PC-3 (cell line): ENCODE measurements around the gene CHN1. TPM values are rescaled to one million over a fixed set of nuclear protein-coding genes. Genes with fewer than 3 reads are reported as not detected.

Source experiments
- ATAC-seq: fragments of 200-7000 bp; cut with Tn5 transposase; 2 replicates; pipeline ENCODE4 v1.9.1; 2020; ENCODE audit warnings: mild to moderate bottlenecking, moderate library complexity
- BruUV-seq: library from RNA; stranded (reverse); fragments of 400-500 nt; replicated peaks from 2 replicates; lab custom pipeline; 2021; lab: Mats Ljungman, UMichigan
- CTCF ChIA-PET: fragments of 300-600 bp; sonication (Branson Sonifier 250); formaldehyde crosslinking; loops from one replicate; lab custom pipeline; 2022; ENCODE audit warnings: antibody characterized with exemption; lab: Charles Lee
- POLR2A ChIA-PET: fragments of 300-600 bp; sonication (Branson Sonifier 250); formaldehyde crosslinking; loops from one replicate; lab custom pipeline; 2022; ENCODE audit warnings: antibody characterized with exemption; ENCODE audit not compliant: unreplicated experiment; lab: Charles Lee
- DNase-seq: peaks from one replicate; pipeline ENCODE4 v3.0.0-alpha.2; 2015
- H2AFZ ChIP-seq: fragments of 300-600 bp; sonication (generic); 2 replicates; pipeline ENCODE4 v1.6.0; 2016; ENCODE audit warnings: antibody characterized with exemption, low read length
- H3F3A ChIP-seq: fragments of 300-600 bp; sonication (generic); one replicate; pipeline ENCODE4 v1.6.0; 2017; ENCODE audit warnings: antibody characterized with exemption, low read length, control low read depth, mild to moderate bottlenecking; ENCODE audit not compliant: unreplicated experiment
- H3K27ac ChIP-seq: fragments of 300-600 bp; sonication (generic); 2 replicates; pipeline ENCODE4 v1.5.1; 2016; ENCODE audit warnings: mild to moderate bottlenecking, low read length
- H3K27me3 ChIP-seq: fragments of 300-600 bp; sonication (generic); 2 replicates; pipeline ENCODE4 v1.6.1; 2016; ENCODE audit warnings: low read length, mixed read lengths
- H3K36me3 ChIP-seq: fragments of 300-600 bp; sonication (generic); 2 replicates; pipeline ENCODE4 v1.6.1; 2016; ENCODE audit warnings: low read depth, mixed run types, low read length, mixed read lengths
- H3K4me1 ChIP-seq: fragments of 300-600 bp; sonication (generic); 2 replicates; pipeline ENCODE4 v1.5.1; 2016; ENCODE audit warnings: low read length; ENCODE audit not compliant: insufficient read depth
- H3K4me2 ChIP-seq: fragments of 300-600 bp; sonication (generic); 2 replicates; pipeline ENCODE4 v1.6.0; 2016; ENCODE audit warnings: low read length
- H3K4me3 ChIP-seq: fragments of 300-600 bp; sonication (generic); 2 replicates; pipeline ENCODE4 v1.5.1; 2016; ENCODE audit warnings: mild to moderate bottlenecking, low read length, mixed read lengths
- H3K79me2 ChIP-seq: fragments of 300-600 bp; sonication (generic); 2 replicates; pipeline ENCODE4 v1.6.1; 2017; ENCODE audit warnings: low read length, mixed read lengths
- H3K9ac ChIP-seq: fragments of 300-600 bp; sonication (generic); 2 replicates; pipeline ENCODE4 v1.6.0; 2016; ENCODE audit warnings: mild to moderate bottlenecking, low read length
- H3K9me2 ChIP-seq: fragments of 300-600 bp; sonication (generic); replicated peaks from 2 replicates; pipeline ENCODE4 v1.6.1; 2016; ENCODE audit warnings: mixed run types, low read length, mixed read lengths
- H3K9me3 ChIP-seq: fragments of 300-600 bp; sonication (generic); 2 replicates; pipeline ENCODE4 v1.6.1; 2016; ENCODE audit warnings: low read length, mixed read lengths
- H4K20me1 ChIP-seq: fragments of 300-600 bp; sonication (generic); 2 replicates; pipeline ENCODE4 v1.6.1; 2016; ENCODE audit warnings: low read length, mixed read lengths
- CTCF ChIP-seq: fragments of 300-600 bp; sonication (generic); conservative IDR thresholded peaks from 2 replicates; pipeline ENCODE4 v1.5.1; 2017; ENCODE audit warnings: antibody characterized with exemption, low read depth, mild to moderate bottlenecking, low read length
- EZH2 ChIP-seq: fragments of 300-600 bp; sonication (generic); IDR thresholded peaks from one replicate; pipeline ENCODE4 v1.6.1; 2017; ENCODE audit warnings: antibody characterized with exemption, mild to moderate bottlenecking, low read length; ENCODE audit not compliant: unreplicated experiment
- EZH2phosphoT487 ChIP-seq: fragments of 300-600 bp; sonication (generic); IDR thresholded peaks from 2 replicates; pipeline ENCODE4 v1.6.1; 2018; ENCODE audit warnings: mild to moderate bottlenecking, antibody characterized with exemption, low read length, borderline replicate concordance
- intact Hi-C: fragments of 100-400 bp; cut with micrococcal nuclease; formaldehyde crosslinking; loops from 2 replicates; pipeline ENCODE4 v1.9.0; 2023
- total RNA-seq: library from RNA; depleted of rRNA; stranded (reverse); fragments of >200 nt; gene quantifications from 2 replicates; pipeline ENCODE4 v1.2.3, GENCODE V29; 2014

CHN1 gene
- total RNA-seq, 1 experiment from 2014 or later = 7.8 TPM

GRCh38 chr2:174866421-174866820 is 138.8 kb downstream of the CHN1 start:
- no peak overlapping the region for H3K9ac ChIP-seq
- H3K9me2 ChIP-seq = no peaks in the 10 kb centered on the region
- no peaks in the 10 kb centered on the region for H3F3A ChIP-seq
- ATAC-seq (no peak), DNase-seq (no peak)
- no peaks in the 10 kb centered on the region for H4K20me1 ChIP-seq
- no peaks in the 10 kb centered on the region for H3K79me2 ChIP-seq
- BruUV-seq = no TSS peak
- intact Hi-C loops = no loop called here
- POLR2A ChIA-PET = no interaction called here
- no peaks in the 10 kb centered on the region for H3K36me3 ChIP-seq
- CTCF ChIA-PET = no interaction called here
- no peak overlapping the region for H3K4me3 ChIP-seq
- TF ChIP-seq EZH2 (no peak), CTCF (no peak), EZH2phosphoT487 (no peak)
- no peaks in the 10 kb centered on the region for H3K9me3 ChIP-seq
- H3K27ac ChIP-seq = no peak overlapping the region
- H3K4me1 ChIP-seq = no peaks in the 10 kb centered on the region
- no peak overlapping the region for H2AFZ ChIP-seq
- H3K4me2 ChIP-seq = no peak overlapping the region
- H3K27me3 ChIP-seq = no peaks in the 10 kb centered on the region

- H3K27me3 ChIP-seq = no peaks in the 10 kb centered on the region
- H3K79me2 ChIP-seq = no peaks in the 10 kb centered on the region
- CTCF ChIA-PET = no interaction called here
- intact Hi-C loops = no loop called here
- no peaks in the 10 kb centered on the region for H3F3A ChIP-seq
- H3K4me1 ChIP-seq = no peaks in the 10 kb centered on the region
- H3K27ac ChIP-seq = no peak overlapping the region
- H3K9me2 ChIP-seq = no peaks in the 10 kb centered on the region
- TF ChIP-seq CTCF (no peak), EZH2phosphoT487 (no peak), EZH2 (no peak)
- no peaks in the 10 kb centered on the region for H3K9me3 ChIP-seq
- H2AFZ ChIP-seq = no peak overlapping the region
- no peak overlapping the region for H3K4me2 ChIP-seq
- no peaks in the 10 kb centered on the region for H3K36me3 ChIP-seq
- H3K4me3 ChIP-seq = no peak overlapping the region
- ATAC-seq = no peak
- H3K9ac ChIP-seq = no peak overlapping the region
- POLR2A ChIA-PET = no interaction called here
- DNase-seq = no peak
- no peaks in the 10 kb centered on the region for H4K20me1 ChIP-seq
- no TSS peak for BruUV-seq
Measured at GRCh38 chr2:174863183-174863582, 142.0 kb downstream of the CHN1 start.

- no peak overlapping the region for H3K4me3 ChIP-seq
- H2AFZ ChIP-seq = no peak overlapping the region
- intact Hi-C loops = no loop called here
- no TSS peak for BruUV-seq
- no peaks in the 10 kb centered on the region for H3K79me2 ChIP-seq
- H3K36me3 ChIP-seq = no peaks in the 10 kb centered on the region
- H3K27ac ChIP-seq = no peak overlapping the region
- DNase-seq = no peak
- ATAC-seq = no peak
- ChIA-PET CTCF (no interaction called here), POLR2A (no interaction called here)
- H3K9me3 ChIP-seq = no peaks in the 10 kb centered on the region
- TF ChIP-seq CTCF = no peak
- TF ChIP-seq EZH2 = no peak
- TF ChIP-seq EZH2phosphoT487 = no peak
- H3K9ac ChIP-seq = no peak overlapping the region
- H3K27me3 ChIP-seq = no peaks in the 10 kb centered on the region
- no peaks in the 10 kb centered on the region for H3K4me1 ChIP-seq
- H4K20me1 ChIP-seq = no peaks in the 10 kb centered on the region
- H3K4me2 ChIP-seq = no peak overlapping the region
- H3K9me2 ChIP-seq = no peaks in the 10 kb centered on the region
- H3F3A ChIP-seq = no peaks in the 10 kb centered on the region
Measured at GRCh38 chr2:174859563-174860169, 145.5 kb downstream of the CHN1 start.
